Measurements from ENCODE around the gene SYNE2.

DNA sequence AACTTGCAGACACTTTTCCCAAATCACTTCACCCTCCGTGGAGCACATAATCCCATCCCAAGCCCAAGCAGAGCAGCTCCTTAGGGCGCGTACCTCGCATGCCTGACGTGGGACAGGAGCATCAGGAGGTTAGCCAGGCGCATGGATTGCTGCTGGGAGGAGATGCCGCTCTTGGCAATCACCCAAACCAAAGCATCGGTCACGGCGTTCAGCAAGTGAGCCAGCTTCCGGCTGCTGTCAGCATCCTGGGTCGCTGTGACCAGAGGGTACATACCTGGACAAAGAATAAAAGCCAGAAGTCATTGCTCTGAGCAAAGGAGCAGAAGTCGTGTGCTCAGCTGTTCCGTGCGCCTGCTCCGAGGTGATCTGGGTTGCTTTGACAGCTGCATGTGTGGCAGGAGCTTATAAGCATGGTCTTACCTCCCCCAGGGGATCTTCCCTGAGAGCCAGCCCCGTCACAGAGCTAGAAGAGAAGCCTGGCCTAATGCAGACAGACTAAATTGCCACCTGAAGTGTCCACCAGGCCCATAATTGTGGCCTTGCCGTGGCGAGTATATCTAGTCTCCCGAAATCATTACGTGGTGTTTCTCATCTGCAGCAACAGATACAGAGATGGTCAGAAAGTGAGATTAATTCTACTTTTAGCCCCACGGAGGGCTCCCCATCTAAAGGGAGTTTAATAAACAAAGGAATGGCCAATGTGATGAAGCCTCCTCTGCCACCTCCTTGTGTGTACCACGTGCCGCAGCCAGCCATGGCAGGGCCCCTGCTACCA is 382.3 kb downstream of the SYNE2 start:
- TF ChIP-seq, protein P1, sequence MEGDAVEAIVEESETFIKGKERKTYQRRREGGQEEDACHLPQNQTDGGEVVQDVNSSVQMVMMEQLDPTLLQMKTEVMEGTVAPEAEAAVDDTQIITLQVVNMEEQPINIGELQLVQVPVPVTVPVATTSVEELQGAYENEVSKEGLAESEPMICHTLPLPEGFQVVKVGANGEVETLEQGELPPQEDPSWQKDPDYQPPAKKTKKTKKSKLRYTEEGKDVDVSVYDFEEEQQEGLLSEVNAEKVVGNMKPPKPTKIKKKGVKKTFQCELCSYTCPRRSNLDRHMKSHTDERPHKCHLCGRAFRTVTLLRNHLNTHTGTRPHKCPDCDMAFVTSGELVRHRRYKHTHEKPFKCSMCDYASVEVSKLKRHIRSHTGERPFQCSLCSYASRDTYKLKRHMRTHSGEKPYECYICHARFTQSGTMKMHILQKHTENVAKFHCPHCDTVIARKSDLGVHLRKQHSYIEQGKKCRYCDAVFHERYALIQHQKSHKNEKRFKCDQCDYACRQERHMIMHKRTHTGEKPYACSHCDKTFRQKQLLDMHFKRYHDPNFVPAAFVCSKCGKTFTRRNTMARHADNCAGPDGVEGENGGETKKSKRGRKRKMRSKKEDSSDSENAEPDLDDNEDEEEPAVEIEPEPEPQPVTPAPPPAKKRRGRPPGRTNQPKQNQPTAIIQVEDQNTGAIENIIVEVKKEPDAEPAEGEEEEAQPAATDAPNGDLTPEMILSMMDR (IDR thresholded peaks at IDR 0.05): no peak
- TF ChIP-seq POLR2A (IDR thresholded peaks at IDR 0.05): no peak
